Pancreas (tissue), 10 donors: ENCODE measurements around the gene APOBEC3C. TPM values are rescaled to one million over a fixed set of nuclear protein-coding genes. Genes with fewer than 3 reads are reported as not detected.
"Not testable (repeated sequence)": the region's sequence is repeated elsewhere in the genome, so short reads cannot be mapped to it uniquely, and the experiment has no call there.

Experiments
- ATAC-seq, 4 donors: fragments of 200-7000 bp; cut with Tn5 transposase; one replicate each; pipeline versions ENCODE4 v1.8.0 to v1.9.1; 2020; ENCODE audit warnings: mild to moderate bottlenecking in 4 of 4, moderate library complexity in 4 of 4
- DNase-seq, 6 donors: peaks; one replicate each; pipeline ENCODE4 v3.0.0-alpha.2; 2020
- FAIRE-seq: peaks from 2 replicates; lab custom pipeline; 2012; peaks lifted over from hg19 to GRCh38; lab: Jason Lieb, UNC
- H3K27ac ChIP-seq, 4 donors: fragments of 200-600 bp; sonication (generic); 1 replicate in 3 of 4; 2 replicates in 1 of 4; pipeline versions ENCODE4 v1.5.0 to v1.8.0; 2020
- H3K27me3 ChIP-seq, 4 donors: fragments of 200-600 bp; one replicate each; pipeline ENCODE4 v1.8.0; 2021
- H3K36me3 ChIP-seq, 3 donors: fragments of 200-600 bp; sonication (generic) in 1 of 3; one replicate each; pipeline versions ENCODE4 v1.5.0 to v1.8.0; 2020 to 2021
- H3K4me1 ChIP-seq, 3 donors: fragments of 200-600 bp; one replicate each; pipeline ENCODE4 v1.8.0; 2021
- H3K4me3 ChIP-seq, 4 donors: fragments of 200-600 bp; sonication (generic) in 2 of 4; one replicate each; pipeline versions ENCODE4 v1.5.0 to v1.8.0; 2020 to 2021
- H3K9me3 ChIP-seq, 4 donors: fragments of 200-600 bp; one replicate each; pipeline ENCODE4 v1.8.0; 2021
- CTCF ChIP-seq, 4 donors: fragments of 200-600 bp; sonication (generic) in 3 of 4; IDR thresholded peaks; one replicate each; pipeline versions ENCODE4 v1.5.0 to v1.8.0; 2021; ENCODE audit warnings: antibody characterized with exemption in 4 of 4
- WGBS, 2 donors: extraction: QIAGEN DNeasy Blood & Tissue Kit; methylation state at CpG; one replicate each; pipeline ENCODE4 v1.1.7; 2013; 5-methylcytosine and 5-hydroxymethylcytosine counted together
- intact Hi-C, 3 donors: fragments of 100-400 bp; cut with DNase I; formaldehyde crosslinking; loops; one replicate each; pipeline versions ENCODE4 v1.11.1 to v1.14.2; 2022
- polyA plus RNA-seq, 2 donors: library from polyadenylated mRNA; stranded (reverse); fragments of 200-250 nt; gene quantifications; one replicate each; pipeline ENCODE4 v1.2.3, GENCODE V29; 2013
- total RNA-seq, 6 donors: library from RNA; stranded (reverse); fragmentation: NEBNext Ultra II Directional in 4 of 6; extraction: Animal tissue kit (Norgen Biotek cat#: 25700) in 4 of 6; gene quantifications; one replicate each; pipeline versions ENCODE4 v1.2.1 to v1.2.4, GENCODE V29; 2021 to 2023
- donor health status: healthy with polysubstance abuse.
- donor health status: DM: no; HTN: no; CAD: no; lungs with moderate emphysema.
- donor health status: DM: no; HTN: no; CAD: no.
- donor health status: control.
- donor health status: control.
- donor health status: Bipolar disorder and iron deficiency.
- donor health status: DM: yes; HTN: yes; CAD: no.
- donor health status: DM: no; HTN: no; CAD: no.
- donor health status: DM: no; HTN: no; CAD: no.
- donor health status: DM: yes; HTN: yes; CAD: no.

Gene APOBEC3C
- total and polyA plus RNA-seq, 8 donors, result 2.5 to 12.0 (median 5.1) TPM

- FAIRE-seq (no peak), DNase-seq (no peak), ATAC-seq (no peak)
- intact Hi-C loops, result no loop called here
- Histone ChIP-seq H3K4me1 (no peaks in the 10 kb centered on the region), H3K36me3 (no peaks in the 10 kb centered on the region), H3K9me3 (no peaks in the 10 kb centered on the region), H3K27me3 (no peaks in the 10 kb centered on the region), H3K4me3 (no peak overlapping the region), H3K27ac (no peak overlapping the region)
- no peak for TF ChIP-seq CTCF (IDR thresholded peaks at IDR 0.05)
- WGBS, 2 donors, result 83% methylated on average over 18 of the region's 18 CpGs
These were observed 39.8 kb upstream of the APOBEC3C start for GRCh38 chr22:38974170-38974825.

GRCh38 chr22:38974826-38975175, 39.3 kb upstream of the APOBEC3C start:
- no peaks in the 10 kb centered on the region for H3K9me3 ChIP-seq
- intact Hi-C loops, result no loop called here
- no peaks in the 10 kb centered on the region for H3K27me3 ChIP-seq
- no peaks in the 10 kb centered on the region for H3K36me3 ChIP-seq
- no peak overlapping the region for H3K4me3 ChIP-seq
- ATAC-seq, result no peak
- no peak for FAIRE-seq
- TF ChIP-seq CTCF (IDR thresholded peaks at IDR 0.05), result no peak
- WGBS, 2 donors, result 88 to 90% methylated on average over 7 of the region's 7 CpGs
- no peaks in the 10 kb centered on the region for H3K4me1 ChIP-seq
- no peak overlapping the region for H3K27ac ChIP-seq
- DNase-seq, result no peak

- DNase-seq, H3K27ac ChIP-seq, H3K36me3 ChIP-seq, H3K4me3 ChIP-seq, H3K9me3 ChIP-seq, H3K27me3 ChIP-seq, ATAC-seq, intact Hi-C loops, H3K4me1 ChIP-seq, FAIRE-seq: not testable (repeated sequence)
- WGBS, 2 donors, result 97 to 98% methylated on average over 4 of the region's 4 CpGs
These were observed 36.8 kb upstream of the APOBEC3C start for GRCh38 chr22:38977289-38977688.

GRCh38 chr22:38980587-38980986, 33.5 kb upstream of the APOBEC3C start:
- H3K4me1 ChIP-seq, result peaks cover 3 to 19% (median 11%) of the 10 kb centered on the region in 3 donors
- H3K36me3 ChIP-seq, intact Hi-C loops, FAIRE-seq, DNase-seq, H3K4me3 ChIP-seq, H3K9me3 ChIP-seq, H3K27me3 ChIP-seq: not testable (repeated sequence)
- 41 to 46% methylated on average over 10 of the region's 10 CpGs for WGBS, 2 donors
- H3K27ac ChIP-seq, result peak overlapping the region in 2 of 4 donors; percentile 90
- ATAC-seq, result peak in 1 of 4 donors; percentile 1

- FAIRE-seq, result no peak
- peaks cover 3 to 19% (median 11%) of the 10 kb centered on the region in 3 donors for H3K4me1 ChIP-seq
- H3K27ac ChIP-seq, result peak overlapping the region; percentile 84 to 92 (median 90)
- no peaks in the 10 kb centered on the region for H3K36me3 ChIP-seq
- TF ChIP-seq CTCF (IDR thresholded peaks at IDR 0.05), result peak in 3 of 4 donors; percentile 10 to 45 (median 24)
- ATAC-seq, result peak; percentile 56 to 81 (median 70)
- intact Hi-C loops, result no loop called here
- H3K27me3 ChIP-seq, result no peaks in the 10 kb centered on the region
- peak overlapping the region in 1 of 4 donors; percentile 17 for H3K4me3 ChIP-seq
- WGBS, 2 donors, result 17 to 18% methylated on average over 27 of the region's 27 CpGs
- peak in 5 of 6 donors; percentile 63 to 69 (median 66) for DNase-seq
- no peaks in the 10 kb centered on the region for H3K9me3 ChIP-seq
These were observed 32.8 kb upstream of the APOBEC3C start for GRCh38 chr22:38981005-38981991.
